IMR-90 (cell line): ENCODE results near the gene ERRFI1.

ENCODE experiments used
- BHLHE40 ChIP-seq: fragments of 150-350 bp; IDR thresholded peaks from 2 replicates; pipeline ENCODE4 v1.6.1; 2016; ENCODE audit warnings: mild to moderate bottlenecking, low read depth, low read length
- CEBPB ChIP-seq: IDR thresholded peaks from 2 replicates; pipeline ENCODE4 v1.6.1; 2012; ENCODE audit warnings: low read depth, low read length, improper control_type of control experiment
- CHD1 ChIP-seq: IDR thresholded peaks from 2 replicates; pipeline ENCODE4 v1.6.1; 2012; ENCODE audit warnings: low read depth, low read length, improper control_type of control experiment
- FOS ChIP-seq: fragments of 150-350 bp; IDR thresholded peaks from 2 replicates; pipeline ENCODE4 v1.6.1; 2016; ENCODE audit warnings: low read depth, low read length
- MAFK ChIP-seq: IDR thresholded peaks from 2 replicates; pipeline ENCODE4 v1.6.1; 2012; ENCODE audit warnings: low read depth, low read length, improper control_type of control experiment
- MAZ ChIP-seq: IDR thresholded peaks from 2 replicates; pipeline ENCODE4 v1.6.1; 2012; ENCODE audit warnings: low read depth, mild to moderate bottlenecking, low read length, improper control_type of control experiment, moderate library complexity, borderline replicate concordance
- MXI1 ChIP-seq: IDR thresholded peaks from 2 replicates; pipeline ENCODE4 v1.6.1; 2012; ENCODE audit warnings: low read depth, mild to moderate bottlenecking, low read length, moderate library complexity, borderline replicate concordance
- POLR2A ChIP-seq: IDR thresholded peaks from 2 replicates; pipeline ENCODE4 v1.6.1; 2012; ENCODE audit warnings: mild to moderate bottlenecking, low read depth, low read length
- RAD21 ChIP-seq: IDR thresholded peaks from 2 replicates; pipeline ENCODE4 v1.6.1; 2012; ENCODE audit warnings: low read length, improper control_type of control experiment
- RFX5 ChIP-seq: IDR thresholded peaks from 2 replicates; pipeline ENCODE4 v1.8.0; 2012; ENCODE audit warnings: low read depth, mild to moderate bottlenecking, low read length, moderate library complexity
- SMC3 ChIP-seq: fragments of 150-350 bp; IDR thresholded peaks from 2 replicates; pipeline ENCODE4 v1.6.1; 2016; ENCODE audit warnings: low read depth, mild to moderate bottlenecking, antibody characterized with exemption, low read length, moderate library complexity
- TF ChIP-seq, protein P1 (sequence below): conservative IDR thresholded peaks from 2 replicates; pipeline ENCODE4 v1.5.1; 2012; ENCODE audit warnings: mild to moderate bottlenecking, low read depth, low read length, improper control_type of control experiment
- TF ChIP-seq, protein P2 (sequence below): fragments of 150-350 bp; IDR thresholded peaks from 2 replicates; pipeline ENCODE4 v1.6.1; 2017; ENCODE audit warnings: mild to moderate bottlenecking, antibody characterized with exemption, low read length, low read depth
- TF ChIP-seq, protein P3 (sequence below): fragments of 150-350 bp; IDR thresholded peaks from 2 replicates; pipeline ENCODE4 v1.6.1; 2016; ENCODE audit warnings: low read depth, mild to moderate bottlenecking, low read length, moderate library complexity, borderline replicate concordance

DNA sequence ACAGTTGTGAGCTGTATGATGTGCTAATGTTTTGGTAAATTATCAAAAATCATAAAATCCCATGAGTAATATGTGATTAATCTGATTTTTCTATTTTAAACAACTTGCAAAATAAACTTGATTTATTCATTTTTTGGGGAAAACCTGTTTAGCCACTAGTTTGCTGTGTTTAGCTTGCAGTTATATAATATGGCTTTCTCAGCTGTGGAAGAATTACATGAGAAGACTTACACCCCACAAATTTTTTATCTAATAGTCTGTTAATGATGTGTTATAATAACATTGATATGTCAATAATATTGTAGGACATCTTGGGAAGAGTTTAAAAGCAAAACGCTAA lies 2.4 kb upstream of the ERRFI1 start:
- TF ChIP-seq, protein P1, sequence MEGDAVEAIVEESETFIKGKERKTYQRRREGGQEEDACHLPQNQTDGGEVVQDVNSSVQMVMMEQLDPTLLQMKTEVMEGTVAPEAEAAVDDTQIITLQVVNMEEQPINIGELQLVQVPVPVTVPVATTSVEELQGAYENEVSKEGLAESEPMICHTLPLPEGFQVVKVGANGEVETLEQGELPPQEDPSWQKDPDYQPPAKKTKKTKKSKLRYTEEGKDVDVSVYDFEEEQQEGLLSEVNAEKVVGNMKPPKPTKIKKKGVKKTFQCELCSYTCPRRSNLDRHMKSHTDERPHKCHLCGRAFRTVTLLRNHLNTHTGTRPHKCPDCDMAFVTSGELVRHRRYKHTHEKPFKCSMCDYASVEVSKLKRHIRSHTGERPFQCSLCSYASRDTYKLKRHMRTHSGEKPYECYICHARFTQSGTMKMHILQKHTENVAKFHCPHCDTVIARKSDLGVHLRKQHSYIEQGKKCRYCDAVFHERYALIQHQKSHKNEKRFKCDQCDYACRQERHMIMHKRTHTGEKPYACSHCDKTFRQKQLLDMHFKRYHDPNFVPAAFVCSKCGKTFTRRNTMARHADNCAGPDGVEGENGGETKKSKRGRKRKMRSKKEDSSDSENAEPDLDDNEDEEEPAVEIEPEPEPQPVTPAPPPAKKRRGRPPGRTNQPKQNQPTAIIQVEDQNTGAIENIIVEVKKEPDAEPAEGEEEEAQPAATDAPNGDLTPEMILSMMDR = no peak
- TF ChIP-seq RAD21 (no peak), BHLHE40 (no peak), MAFK (no peak), CHD1 (no peak), CEBPB (no peak), SMC3 (no peak), RFX5 (no peak), MAZ (no peak), POLR2A (no peak), FOS (no peak), MXI1 (no peak)
- TF ChIP-seq, protein P2, sequence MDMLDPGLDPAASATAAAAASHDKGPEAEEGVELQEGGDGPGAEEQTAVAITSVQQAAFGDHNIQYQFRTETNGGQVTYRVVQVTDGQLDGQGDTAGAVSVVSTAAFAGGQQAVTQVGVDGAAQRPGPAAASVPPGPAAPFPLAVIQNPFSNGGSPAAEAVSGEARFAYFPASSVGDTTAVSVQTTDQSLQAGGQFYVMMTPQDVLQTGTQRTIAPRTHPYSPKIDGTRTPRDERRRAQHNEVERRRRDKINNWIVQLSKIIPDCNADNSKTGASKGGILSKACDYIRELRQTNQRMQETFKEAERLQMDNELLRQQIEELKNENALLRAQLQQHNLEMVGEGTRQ = no peak
- TF ChIP-seq, protein P3, sequence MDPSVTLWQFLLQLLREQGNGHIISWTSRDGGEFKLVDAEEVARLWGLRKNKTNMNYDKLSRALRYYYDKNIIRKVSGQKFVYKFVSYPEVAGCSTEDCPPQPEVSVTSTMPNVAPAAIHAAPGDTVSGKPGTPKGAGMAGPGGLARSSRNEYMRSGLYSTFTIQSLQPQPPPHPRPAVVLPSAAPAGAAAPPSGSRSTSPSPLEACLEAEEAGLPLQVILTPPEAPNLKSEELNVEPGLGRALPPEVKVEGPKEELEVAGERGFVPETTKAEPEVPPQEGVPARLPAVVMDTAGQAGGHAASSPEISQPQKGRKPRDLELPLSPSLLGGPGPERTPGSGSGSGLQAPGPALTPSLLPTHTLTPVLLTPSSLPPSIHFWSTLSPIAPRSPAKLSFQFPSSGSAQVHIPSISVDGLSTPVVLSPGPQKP = no peak
